Activated B cell treated with CpG ODN at 0.5 μM for 24 hours (primary cell): ENCODE results near the gene PCGF3. TPM values are rescaled to one million over a fixed set of nuclear protein-coding genes. Genes with fewer than 3 reads are reported as not detected.

Experiments
- ATAC-seq: fragments of 200-7000 bp; cut with Tn5 transposase; one replicate; pipeline ENCODE4 v1.10.0; 2021; ENCODE audit warnings: low read depth, mild to moderate bottlenecking, moderate library complexity
- CTCF ChIA-PET: fragments of 350-600 bp; sonication (Branson Sonifier 250); formaldehyde crosslinking; loops from one replicate; lab custom pipeline; 2021; ENCODE audit warnings: antibody characterized with exemption; lab: Charles Lee
- POLR2A ChIA-PET: fragments of 350-600 bp; sonication (Branson Sonifier 250); formaldehyde crosslinking; loops from one replicate; lab custom pipeline; 2021; ENCODE audit warnings: antibody characterized with exemption; lab: Charles Lee
- DNase-seq: peaks from one replicate; pipeline ENCODE4 v3.0.0; 2022
- H3K27ac Mint-ChIP-seq: one replicate; pipeline ENCODE4 v1.8.0; 2020; ENCODE audit warnings: mixed read lengths
- H3K27me3 Mint-ChIP-seq: one replicate; pipeline ENCODE4 v1.8.0; 2021; ENCODE audit warnings: mixed read lengths
- H3K36me3 Mint-ChIP-seq: one replicate; pipeline ENCODE4 v1.8.0; 2021; ENCODE audit warnings: low read depth, mixed read lengths
- H3K4me1 Mint-ChIP-seq: one replicate; pipeline ENCODE4 v1.8.0; 2021; ENCODE audit warnings: mixed read lengths
- H3K4me3 Mint-ChIP-seq: one replicate; pipeline ENCODE4 v1.8.0; 2020; ENCODE audit warnings: mild to moderate bottlenecking, mixed read lengths
- H3K9me3 Mint-ChIP-seq: one replicate; pipeline ENCODE4 v1.8.0; 2020; ENCODE audit warnings: mixed read lengths
- intact Hi-C: fragments of 100-400 bp; cut with micrococcal nuclease; formaldehyde crosslinking; loops from one replicate; pipeline ENCODE4 v1.15.1; 2024
- total RNA-seq: library from RNA; stranded (reverse); gene quantifications from 2 replicates; pipeline ENCODE4 v1.2.3, GENCODE V29; 2022
- TF ChIP-seq, protein P1 (sequence below): fragments of 200-600 bp; IDR thresholded peaks from one replicate; pipeline ENCODE4 v1.8.0; 2022; ENCODE audit warnings: antibody characterized with exemption, mild to moderate bottlenecking

Gene PCGF3
- total RNA-seq, 1 donor from 2014 or later = 59.2 TPM

DNA sequence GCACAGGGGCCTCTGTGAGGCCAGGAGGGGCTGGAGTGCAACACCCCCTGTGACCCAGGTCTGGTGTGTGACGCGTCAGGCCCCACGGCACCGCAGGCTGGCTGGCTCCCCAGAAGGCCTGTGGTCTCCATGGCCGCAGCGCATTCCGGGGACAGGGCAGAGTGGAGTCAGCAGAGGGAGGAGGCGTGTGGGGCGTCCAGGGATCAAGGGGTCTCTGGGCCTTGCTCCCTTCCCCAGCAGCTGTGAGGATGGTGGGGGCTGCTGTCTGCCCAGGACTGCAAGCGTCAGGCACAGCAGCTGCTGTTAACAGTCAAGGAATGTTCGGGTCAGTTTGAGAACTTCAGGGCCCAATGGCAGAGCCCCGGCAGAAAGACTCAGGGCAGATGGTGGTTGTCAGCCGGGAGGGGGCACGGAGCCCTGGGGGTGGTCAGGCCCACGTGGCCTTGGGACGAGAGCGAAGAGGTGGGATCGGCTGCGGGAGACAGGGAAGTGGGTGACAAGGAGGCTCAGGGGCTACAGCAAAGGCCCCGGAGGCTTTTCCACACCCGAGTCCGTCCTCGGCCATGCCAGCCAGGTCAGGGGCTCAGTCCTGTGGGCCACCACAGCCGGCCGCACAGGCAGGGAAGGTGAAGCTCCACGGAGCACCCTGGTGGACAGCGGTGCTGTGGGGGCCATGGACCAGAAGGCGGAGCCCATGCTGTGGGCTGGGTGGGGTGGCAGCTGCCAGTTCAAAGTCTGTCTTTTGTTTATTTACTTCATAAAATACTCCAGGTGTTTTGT is 18.3 kb downstream of the PCGF3 start:
- no peak overlapping the region for H3K4me3 Mint-ChIP-seq
- intact Hi-C loops = no loop called here
- no peaks in the 10 kb centered on the region for H3K9me3 Mint-ChIP-seq
- CTCF ChIA-PET = no interaction called here
- POLR2A ChIA-PET = no interaction called here
- no peak overlapping the region for H3K27ac Mint-ChIP-seq
- H3K36me3 Mint-ChIP-seq = peaks cover 45% of the 10 kb centered on the region
- ATAC-seq = no peak
- TF ChIP-seq, protein P1, sequence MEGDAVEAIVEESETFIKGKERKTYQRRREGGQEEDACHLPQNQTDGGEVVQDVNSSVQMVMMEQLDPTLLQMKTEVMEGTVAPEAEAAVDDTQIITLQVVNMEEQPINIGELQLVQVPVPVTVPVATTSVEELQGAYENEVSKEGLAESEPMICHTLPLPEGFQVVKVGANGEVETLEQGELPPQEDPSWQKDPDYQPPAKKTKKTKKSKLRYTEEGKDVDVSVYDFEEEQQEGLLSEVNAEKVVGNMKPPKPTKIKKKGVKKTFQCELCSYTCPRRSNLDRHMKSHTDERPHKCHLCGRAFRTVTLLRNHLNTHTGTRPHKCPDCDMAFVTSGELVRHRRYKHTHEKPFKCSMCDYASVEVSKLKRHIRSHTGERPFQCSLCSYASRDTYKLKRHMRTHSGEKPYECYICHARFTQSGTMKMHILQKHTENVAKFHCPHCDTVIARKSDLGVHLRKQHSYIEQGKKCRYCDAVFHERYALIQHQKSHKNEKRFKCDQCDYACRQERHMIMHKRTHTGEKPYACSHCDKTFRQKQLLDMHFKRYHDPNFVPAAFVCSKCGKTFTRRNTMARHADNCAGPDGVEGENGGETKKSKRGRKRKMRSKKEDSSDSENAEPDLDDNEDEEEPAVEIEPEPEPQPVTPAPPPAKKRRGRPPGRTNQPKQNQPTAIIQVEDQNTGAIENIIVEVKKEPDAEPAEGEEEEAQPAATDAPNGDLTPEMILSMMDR = no peak
- H3K4me1 Mint-ChIP-seq = peaks cover 10% of the 10 kb centered on the region
- no peak for DNase-seq
- H3K27me3 Mint-ChIP-seq = no peaks in the 10 kb centered on the region

DNA sequence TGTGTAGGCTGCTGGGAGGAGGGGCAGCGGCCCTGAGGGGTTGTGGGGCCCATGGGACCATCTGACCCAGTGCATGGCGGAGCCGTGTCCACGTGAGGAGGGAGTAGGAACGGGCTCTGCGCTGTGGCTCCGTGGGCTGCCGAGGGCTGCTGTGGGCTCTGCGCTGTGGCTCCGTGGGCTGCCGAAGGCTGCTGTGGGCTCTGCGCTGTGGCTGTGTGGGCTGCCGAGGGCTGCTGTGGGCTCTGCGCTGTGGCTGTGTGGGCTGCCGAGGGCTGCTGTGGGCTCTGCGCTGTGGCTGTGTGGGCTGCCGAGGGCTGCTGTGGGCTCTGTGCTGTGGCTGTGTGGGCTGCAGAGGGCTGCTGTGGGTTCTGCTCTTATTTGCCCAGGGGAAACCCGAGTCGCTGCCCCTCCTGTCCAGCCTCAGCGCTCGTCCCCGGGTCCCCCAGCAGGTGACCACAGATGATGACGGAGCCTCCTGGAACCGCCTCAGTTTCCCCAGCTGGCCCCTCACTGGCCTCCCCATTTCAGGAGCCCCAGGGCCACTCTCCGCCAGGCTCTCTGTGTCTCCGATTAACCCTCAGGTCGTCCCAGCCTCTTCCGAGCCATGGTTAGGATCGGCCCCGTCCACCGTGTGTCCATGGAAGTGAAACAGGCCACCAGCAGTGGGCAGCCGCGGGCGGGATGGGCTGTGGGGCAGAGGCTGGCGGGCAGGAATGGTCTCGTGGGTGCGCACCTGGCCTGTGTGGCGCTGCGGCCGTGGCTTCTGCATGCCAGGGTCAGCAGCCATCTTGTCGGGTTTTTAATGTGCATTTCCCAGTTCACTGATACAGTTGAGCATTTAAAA is 20.0 kb downstream of the PCGF3 start:
- Mint-ChIP-seq H3K4me1 (peaks cover 8% of the 10 kb centered on the region), H3K9me3 (no peaks in the 10 kb centered on the region), H3K27me3 (no peaks in the 10 kb centered on the region), H3K36me3 (peaks cover 46% of the 10 kb centered on the region), H3K27ac (no peak overlapping the region), H3K4me3 (no peak overlapping the region)
- ChIA-PET CTCF (no interaction called here), POLR2A (no interaction called here)
- intact Hi-C loops = no loop called here
- TF ChIP-seq, protein P1 = no peak
- DNase-seq (no peak), ATAC-seq (no peak)

DNA sequence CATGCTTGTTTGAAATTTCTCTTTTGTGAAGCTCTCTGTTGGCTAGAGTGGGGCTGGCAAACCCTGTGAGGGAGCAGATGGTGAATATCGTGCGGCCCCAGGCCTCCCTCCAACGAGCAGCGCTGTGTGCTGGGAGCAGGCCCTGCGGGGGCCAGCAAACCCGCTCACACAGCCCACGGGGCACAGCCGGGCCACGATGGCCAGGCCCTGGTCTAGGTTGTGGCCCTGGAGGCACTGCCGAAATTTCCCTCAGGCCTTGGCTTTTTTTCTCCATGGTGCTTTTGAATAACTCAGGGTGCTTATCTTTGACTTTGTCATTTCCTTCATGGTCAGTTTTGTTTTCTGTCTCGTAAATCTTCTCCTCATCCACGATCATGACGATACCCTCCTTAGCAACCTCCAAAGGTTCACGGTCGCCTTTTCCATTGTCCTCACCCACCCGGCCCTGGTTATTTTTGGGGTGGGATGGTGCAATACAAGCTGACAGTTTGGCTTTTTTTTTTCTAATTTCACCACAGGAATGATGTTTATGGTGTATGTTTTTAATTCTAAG is 20.7 kb downstream of the PCGF3 start:
- intact Hi-C loops = no loop called here
- H3K36me3 Mint-ChIP-seq = peaks cover 44% of the 10 kb centered on the region
- no peak for ATAC-seq
- no peaks in the 10 kb centered on the region for H3K9me3 Mint-ChIP-seq
- no peak for DNase-seq
- H3K4me3 Mint-ChIP-seq = no peak overlapping the region
- peaks cover 8% of the 10 kb centered on the region for H3K4me1 Mint-ChIP-seq
- CTCF ChIA-PET = no interaction called here
- H3K27me3 Mint-ChIP-seq = no peaks in the 10 kb centered on the region
- no peak overlapping the region for H3K27ac Mint-ChIP-seq
- POLR2A ChIA-PET = no interaction called here
- TF ChIP-seq, protein P1 = no peak

DNA sequence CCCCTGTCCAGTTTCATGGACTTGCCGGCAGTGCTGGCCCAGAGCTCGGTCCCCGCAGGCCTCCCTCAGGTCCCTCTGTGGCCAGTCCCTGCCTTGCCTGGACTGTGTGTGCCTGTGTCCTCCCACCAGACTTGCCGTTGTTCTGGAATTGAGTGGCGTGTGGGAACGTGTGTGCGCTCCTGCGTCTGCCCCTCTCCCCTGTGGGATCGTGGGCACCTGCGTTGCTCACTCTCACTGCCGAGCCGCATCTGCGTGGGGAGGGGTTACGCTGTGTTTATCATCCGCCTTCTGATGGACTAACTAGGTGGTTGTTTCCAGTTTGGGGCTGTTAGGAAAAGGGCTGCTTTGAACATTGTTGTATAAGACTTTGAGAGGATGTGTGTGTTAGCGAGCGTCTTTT is 21.2 kb downstream of the PCGF3 start:
- TF ChIP-seq, protein P1 = no peak
- Mint-ChIP-seq H3K9me3 (no peaks in the 10 kb centered on the region), H3K36me3 (peaks cover 38% of the 10 kb centered on the region), H3K27ac (no peak overlapping the region), H3K4me1 (peaks cover 8% of the 10 kb centered on the region), H3K27me3 (no peaks in the 10 kb centered on the region), H3K4me3 (no peak overlapping the region)
- POLR2A ChIA-PET = no interaction called here
- DNase-seq (no peak), ATAC-seq (no peak)
- intact Hi-C loops = no loop called here
- CTCF ChIA-PET = no interaction called here

DNA sequence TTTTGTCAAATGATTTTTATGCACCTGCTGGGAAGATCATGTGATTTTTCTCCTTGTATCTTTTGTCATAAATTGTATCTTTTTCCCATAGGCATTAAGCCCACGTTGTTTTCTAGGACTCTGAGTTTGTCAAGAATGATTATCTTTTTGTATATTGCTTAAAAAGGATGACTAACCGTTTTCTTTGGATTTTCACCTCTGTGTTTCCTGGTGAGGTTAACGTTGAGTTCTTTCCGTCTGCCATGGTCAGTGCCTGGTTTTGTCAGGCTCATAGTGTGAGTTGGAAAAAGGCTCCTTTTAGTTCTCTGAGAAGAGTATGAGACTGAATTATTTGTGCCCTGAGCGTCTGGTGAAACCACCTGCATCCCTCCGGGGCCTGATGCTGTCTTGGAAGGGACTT is 21.9 kb downstream of the PCGF3 start:
- intact Hi-C loops = no loop called here
- DNase-seq (no peak), ATAC-seq (no peak)
- Mint-ChIP-seq H3K27ac (no peak overlapping the region), H3K4me3 (no peak overlapping the region), H3K9me3 (no peaks in the 10 kb centered on the region), H3K36me3 (peaks cover 36% of the 10 kb centered on the region), H3K27me3 (no peaks in the 10 kb centered on the region), H3K4me1 (peaks cover 8% of the 10 kb centered on the region)
- ChIA-PET POLR2A (no interaction called here), CTCF (no interaction called here)
- TF ChIP-seq, protein P1 = no peak
